ENCODE results near the gene RPRML.

- TF ChIP-seq SUZ12 (IDR thresholded peaks at IDR 0.05; ENCODE audit: extremely low read depth, insufficient read depth, insufficient read length): no peak
- no peak for TF ChIP-seq ZNF274 (IDR thresholded peaks at IDR 0.05; ENCODE audit: low read depth, low read length)
These were observed 18.9 kb downstream of the RPRML start for GRCh38 chr17:46960152-46960551.
